SK-N-MC (cell line): ENCODE data around the gene MAPRE3.
"Not testable (repeated sequence)": the region's sequence is repeated elsewhere in the genome, so short reads cannot be mapped to it uniquely, and the experiment has no call there.

Experiments used
- DNase-seq: peaks from one replicate; pipeline ENCODE4 v3.0.0-alpha.2; 2011; ENCODE audit warnings: low read depth, low spot score
- H3K27ac ChIP-seq: fragments of 200-600 bp; sonication (generic); 2 replicates; pipeline ENCODE4 v1.5.1; 2016; ENCODE audit warnings: mixed run types
- H3K36me3 ChIP-seq: fragments of 200-600 bp; sonication (generic); 2 replicates; pipeline ENCODE4 v1.6.1; 2017; ENCODE audit warnings: antibody characterized with exemption, low read length, mixed read lengths; ENCODE audit not compliant: insufficient read depth
- H3K4me3 ChIP-seq: fragments of 200-600 bp; sonication (generic); 2 replicates; pipeline ENCODE4 v1.5.1; 2016
- H3K9ac ChIP-seq: fragments of 200-600 bp; sonication (generic); 2 replicates; pipeline ENCODE4 v1.8.0; 2017; ENCODE audit warnings: mixed run types, mixed read lengths; ENCODE audit not compliant: insufficient read length
- H3K9me3 ChIP-seq: fragments of 200-600 bp; sonication (generic); 2 replicates; pipeline ENCODE4 v1.6.1; 2017; ENCODE audit warnings: low read depth, mild to moderate bottlenecking, antibody characterized with exemption, low read length, moderate library complexity, mixed read lengths
- EZH2 ChIP-seq: fragments of 200-600 bp; sonication (generic); IDR thresholded peaks from one replicate; pipeline ENCODE4 v1.6.1; 2017; ENCODE audit warnings: antibody characterized with exemption
- FOXP2 ChIP-seq: optimal IDR thresholded peaks from 2 replicates; pipeline ENCODE3; 2011; ENCODE audit warnings: mild to moderate bottlenecking, moderate library complexity; ENCODE audit not compliant: insufficient read depth; ENCODE audit errors: extremely low read length, control extremely low read depth
- POLR2AphosphoS5 ChIP-seq: IDR thresholded peaks from 2 replicates; pipeline ENCODE4 v1.6.1; 2012; ENCODE audit warnings: mild to moderate bottlenecking, low read depth, low read length, borderline replicate concordance

Gene MAPRE3

GRCh38 chr2:27069961-27070618 is 99.7 kb downstream of the MAPRE3 start:
- no peak for DNase-seq
- Histone ChIP-seq H3K9me3 (no peaks in the 10 kb centered on the region; the same call in 1 of the 2 replicates), H3K4me3 (peak overlapping the region; percentile 99), H3K36me3 (peaks cover 28% of the 10 kb centered on the region), H3K27ac (no peak overlapping the region), H3K9ac (peak overlapping the region; percentile 96)
- no peak for TF ChIP-seq EZH2
- no peak for TF ChIP-seq POLR2AphosphoS5
- TF ChIP-seq FOXP2: no peak

- TF ChIP-seq FOXP2 (no peak), EZH2 (no peak), POLR2AphosphoS5 (no peak)
Observed at GRCh38 chr2:27070653-27071276, 100.3 kb downstream of the MAPRE3 start.

GRCh38 chr2:27071277-27071989 is 101.0 kb downstream of the MAPRE3 start, which contains the start of gene OST4:
Gene OST4, minus strand, starts transcription at chr2:27071654.
- peak within 1 kb of the TSS; percentile 96 for H3K9ac ChIP-seq
- peak within 1 kb of the TSS; percentile 99 for H3K4me3 ChIP-seq
- no peak for DNase-seq
- H3K36me3 ChIP-seq: peaks cover 28% of the 10 kb centered on the region
- TF ChIP-seq FOXP2: no peak
- peak; percentile 88 for TF ChIP-seq POLR2AphosphoS5
- no peaks in the 10 kb centered on the region; the same call in 1 of the 2 replicates for H3K9me3 ChIP-seq
- H3K27ac ChIP-seq: peak within 1 kb of the TSS; percentile 94

More at GRCh38 chr2:27070653-27071276, 100.3 kb downstream of the MAPRE3 start:
- Histone ChIP-seq H3K36me3 (peaks cover 28% of the 10 kb centered on the region), H3K9ac (peak overlapping the region; percentile 96), H3K9me3 (no peaks in the 10 kb centered on the region; the same call in 1 of the 2 replicates), H3K27ac (peak overlapping the region; percentile 50; the same call in 1 of the 2 replicates), H3K4me3 (peak overlapping the region; percentile 99)
- DNase-seq: no peak

GRCh38 chr2:27071990-27072830 is 101.8 kb downstream of the MAPRE3 start:
- no peak; the same call in 1 of the 2 replicates for TF ChIP-seq POLR2AphosphoS5
- H3K27ac ChIP-seq: peak overlapping the region; percentile 94

GRCh38 chr2:27072920-27073319 is 102.5 kb downstream of the MAPRE3 start:
- Histone ChIP-seq H3K4me3 (peak overlapping the region; percentile 99; the same call in 1 of the 2 replicates), H3K9ac (no peak overlapping the region), H3K27ac (peak overlapping the region; percentile 94), H3K36me3 (peaks cover 23% of the 10 kb centered on the region), H3K9me3 (no peaks in the 10 kb centered on the region; the same call in 1 of the 2 replicates)
- no peak for DNase-seq
- TF ChIP-seq FOXP2 (no peak), EZH2 (no peak), POLR2AphosphoS5 (no peak)

More at GRCh38 chr2:27071990-27072830, 101.8 kb downstream of the MAPRE3 start:
- H3K9me3 ChIP-seq: no peaks in the 10 kb centered on the region; the same call in 1 of the 2 replicates
- peaks cover 28% of the 10 kb centered on the region for H3K36me3 ChIP-seq
- DNase-seq: no peak
- peak overlapping the region; percentile 82 for H3K9ac ChIP-seq
- H3K4me3 ChIP-seq: peak overlapping the region; percentile 99

- H3K4me3 ChIP-seq: no peak overlapping the region
- H3K27ac ChIP-seq: peak overlapping the region; percentile 77
- TF ChIP-seq EZH2 (no peak), FOXP2 (no peak), POLR2AphosphoS5 (no peak)
- H3K36me3 ChIP-seq: peaks cover 15% of the 10 kb centered on the region
- no peaks in the 10 kb centered on the region; the same call in 1 of the 2 replicates for H3K9me3 ChIP-seq
- H3K9ac ChIP-seq: peak overlapping the region; percentile 6
- no peak for DNase-seq
Observed at GRCh38 chr2:27073782-27074181, 103.3 kb downstream of the MAPRE3 start.

- H3K9ac ChIP-seq: no peak overlapping the region
- peaks cover 3% of the 10 kb centered on the region for H3K36me3 ChIP-seq
- DNase-seq: no peak
- no peaks in the 10 kb centered on the region; the same call in 1 of the 2 replicates for H3K9me3 ChIP-seq
- TF ChIP-seq EZH2: no peak
- no peak for TF ChIP-seq FOXP2
- no peak for TF ChIP-seq POLR2AphosphoS5
- peak overlapping the region; percentile 14; the same call in 1 of the 2 replicates for H3K4me3 ChIP-seq
- peak overlapping the region; percentile 77 for H3K27ac ChIP-seq
Observed at GRCh38 chr2:27074738-27075565, 104.5 kb downstream of the MAPRE3 start.

- not testable (repeated sequence) for H3K9me3 ChIP-seq, H3K36me3 ChIP-seq, H3K4me3 ChIP-seq, DNase-seq, H3K9ac ChIP-seq
- peak overlapping the region; percentile 77 for H3K27ac ChIP-seq
Observed at GRCh38 chr2:27075566-27075871, 105.1 kb downstream of the MAPRE3 start.
